GM19239 (cell line): ENCODE results near the gene PIGK.

Experiments used
- DNase-seq: peaks from one replicate; pipeline ENCODE4 v3.0.0; 2011; ENCODE audit warnings: low spot score; ENCODE audit not compliant: insufficient read length
- FAIRE-seq: peaks from 2 replicates; lab custom pipeline; 2011; peaks lifted over from hg19 to GRCh38; lab: Jason Lieb, UNC

The PIGK gene

GRCh38 chr1:77047575-77047974 is 171.7 kb downstream of the PIGK start:
- DNase-seq (no peak), FAIRE-seq (no peak)

GRCh38 chr1:77044133-77044849 is 174.9 kb downstream of the PIGK start:
- no peak for FAIRE-seq
- no peak for DNase-seq

GRCh38 chr1:77040826-77041225 is 178.4 kb downstream of the PIGK start:
- no peak for DNase-seq

GRCh38 chr1:77039739-77040138 is 179.5 kb downstream of the PIGK start:
- FAIRE-seq: no peak
- no peak for DNase-seq

More at GRCh38 chr1:77040826-77041225, 178.4 kb downstream of the PIGK start:
- no peak for FAIRE-seq

GRCh38 chr1:77039111-77039510 is 180.1 kb downstream of the PIGK start:
- DNase-seq (no peak), FAIRE-seq (no peak)
